Esophagus muscularis mucosa (tissue), 3 donors: Measurements from ENCODE around the gene OR2B3.

Source experiments
- POLR2A ChIP-seq: fragments of 450-650 bp; IDR thresholded peaks from one replicate; pipeline ENCODE4 v1.6.1; 2017; ENCODE audit warnings: antibody characterized with exemption, moderate library complexity, mild to moderate bottlenecking, low read depth
- POLR2AphosphoS5 ChIP-seq, 2 donors: sonication (generic); formaldehyde crosslinking; IDR thresholded peaks; one replicate each; pipeline ENCODE4 v1.6.1; 2017; ENCODE audit warnings: antibody characterized with exemption in 2 of 2
- TF ChIP-seq, protein P1 (sequence below), 3 experiments: fragments of 200-600 bp in 2 of 3; fragments of 450-650 bp in 1 of 3; sonication (generic) in 2 of 3; IDR thresholded peaks; one replicate each; pipeline ENCODE4 v1.5.1; 2017 to 2019; ENCODE audit warnings: antibody characterized with exemption in 3 of 3, mild to moderate bottlenecking in 2 of 3, moderate library complexity in 1 of 3

DNA sequence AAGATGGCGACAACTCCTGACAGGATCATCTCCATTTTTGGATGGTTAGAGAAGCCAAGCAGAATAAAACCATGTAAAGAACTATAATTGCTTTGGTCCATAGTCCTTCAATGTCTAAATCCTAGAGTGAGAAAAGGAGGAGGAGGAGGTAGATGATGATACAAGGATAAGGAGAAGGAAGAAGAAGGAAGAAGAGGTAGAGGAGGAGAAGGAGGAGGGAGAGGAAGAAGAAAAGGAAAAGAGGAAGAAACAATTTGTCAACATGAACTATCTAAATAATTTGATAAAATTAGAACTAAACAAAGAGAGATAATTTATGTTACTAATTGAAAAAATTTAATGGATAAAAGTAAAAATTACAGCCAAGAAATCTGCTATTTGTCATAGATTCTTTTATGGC, 42.0 kb downstream of the OR2B3 start, which contains the start of gene OR2W1:
- no peak for TF ChIP-seq POLR2A
- TF ChIP-seq, protein P1, sequence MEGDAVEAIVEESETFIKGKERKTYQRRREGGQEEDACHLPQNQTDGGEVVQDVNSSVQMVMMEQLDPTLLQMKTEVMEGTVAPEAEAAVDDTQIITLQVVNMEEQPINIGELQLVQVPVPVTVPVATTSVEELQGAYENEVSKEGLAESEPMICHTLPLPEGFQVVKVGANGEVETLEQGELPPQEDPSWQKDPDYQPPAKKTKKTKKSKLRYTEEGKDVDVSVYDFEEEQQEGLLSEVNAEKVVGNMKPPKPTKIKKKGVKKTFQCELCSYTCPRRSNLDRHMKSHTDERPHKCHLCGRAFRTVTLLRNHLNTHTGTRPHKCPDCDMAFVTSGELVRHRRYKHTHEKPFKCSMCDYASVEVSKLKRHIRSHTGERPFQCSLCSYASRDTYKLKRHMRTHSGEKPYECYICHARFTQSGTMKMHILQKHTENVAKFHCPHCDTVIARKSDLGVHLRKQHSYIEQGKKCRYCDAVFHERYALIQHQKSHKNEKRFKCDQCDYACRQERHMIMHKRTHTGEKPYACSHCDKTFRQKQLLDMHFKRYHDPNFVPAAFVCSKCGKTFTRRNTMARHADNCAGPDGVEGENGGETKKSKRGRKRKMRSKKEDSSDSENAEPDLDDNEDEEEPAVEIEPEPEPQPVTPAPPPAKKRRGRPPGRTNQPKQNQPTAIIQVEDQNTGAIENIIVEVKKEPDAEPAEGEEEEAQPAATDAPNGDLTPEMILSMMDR (IDR thresholded peaks at IDR 0.05): no peak
- no peak for TF ChIP-seq POLR2AphosphoS5 (IDR thresholded peaks at IDR 0.05)
